Natural killer cell treated with Interleukin-12 subunit alpha and Interleukin-12 subunit beta and Interleukin-15 and Interleukin-18, amount 100 ng/mL, for 72 hours (primary cell): ENCODE measurements around the gene CPM. TPM values are rescaled to one million over a fixed set of nuclear protein-coding genes. Genes with fewer than 3 reads are reported as not detected.
A peak's percentile ranks its signal among the peaks of the same experiment; 100 is the strongest.
"Not testable (repeated sequence)": the region's sequence is repeated elsewhere in the genome, so short reads cannot be mapped to it uniquely, and the experiment has no call there.

Experiments used
- ATAC-seq, 2 donors: fragments of 150-1000 bp; cut with Tn5 transposase in 1 of 2; sonication (Bioruptor Pico), chemical (Tn5 transposase) in 1 of 2; 2 replicates each; pipeline ENCODE4 v1.10.0; 2021
- DNase-seq: peaks from one replicate; pipeline ENCODE4 v3.0.0; 2022; ENCODE audit warnings: low spot score
- H3K27ac Mint-ChIP-seq, 2 donors: 1 replicate in 1 of 2; 2 replicates in 1 of 2; pipeline ENCODE4 v1.8.0; 2022; ENCODE audit warnings: mixed read lengths in 2 of 2, mild to moderate bottlenecking in 1 of 2, moderate library complexity in 1 of 2
- H3K27me3 Mint-ChIP-seq, 2 donors: 1 replicate in 1 of 2; 2 replicates in 1 of 2; pipeline ENCODE4 v1.8.0; 2022; ENCODE audit warnings: mixed read lengths in 2 of 2
- H3K36me3 Mint-ChIP-seq: one replicate; pipeline ENCODE4 v1.8.0; 2022; ENCODE audit warnings: mixed read lengths
- H3K4me1 Mint-ChIP-seq, 2 donors: 1 replicate in 1 of 2; 2 replicates in 1 of 2; pipeline ENCODE4 v1.8.0; 2022; ENCODE audit warnings: low read depth in 2 of 2, mixed read lengths in 2 of 2, mild to moderate bottlenecking in 1 of 2
- H3K4me3 Mint-ChIP-seq: one replicate; pipeline ENCODE4 v1.8.0; 2022; ENCODE audit warnings: mixed read lengths
- H3K9me3 Mint-ChIP-seq: 2 replicates; pipeline ENCODE4 v1.8.0; 2022; ENCODE audit warnings: mixed read lengths
- total RNA-seq, 2 donors: library from RNA; stranded (reverse); gene quantifications; one replicate each; pipeline ENCODE4 v1.2.3, GENCODE V29; 2022

CPM gene
- total RNA-seq, 2 donors from 2014 or later, result 3.7 to 5.3 TPM

DNA sequence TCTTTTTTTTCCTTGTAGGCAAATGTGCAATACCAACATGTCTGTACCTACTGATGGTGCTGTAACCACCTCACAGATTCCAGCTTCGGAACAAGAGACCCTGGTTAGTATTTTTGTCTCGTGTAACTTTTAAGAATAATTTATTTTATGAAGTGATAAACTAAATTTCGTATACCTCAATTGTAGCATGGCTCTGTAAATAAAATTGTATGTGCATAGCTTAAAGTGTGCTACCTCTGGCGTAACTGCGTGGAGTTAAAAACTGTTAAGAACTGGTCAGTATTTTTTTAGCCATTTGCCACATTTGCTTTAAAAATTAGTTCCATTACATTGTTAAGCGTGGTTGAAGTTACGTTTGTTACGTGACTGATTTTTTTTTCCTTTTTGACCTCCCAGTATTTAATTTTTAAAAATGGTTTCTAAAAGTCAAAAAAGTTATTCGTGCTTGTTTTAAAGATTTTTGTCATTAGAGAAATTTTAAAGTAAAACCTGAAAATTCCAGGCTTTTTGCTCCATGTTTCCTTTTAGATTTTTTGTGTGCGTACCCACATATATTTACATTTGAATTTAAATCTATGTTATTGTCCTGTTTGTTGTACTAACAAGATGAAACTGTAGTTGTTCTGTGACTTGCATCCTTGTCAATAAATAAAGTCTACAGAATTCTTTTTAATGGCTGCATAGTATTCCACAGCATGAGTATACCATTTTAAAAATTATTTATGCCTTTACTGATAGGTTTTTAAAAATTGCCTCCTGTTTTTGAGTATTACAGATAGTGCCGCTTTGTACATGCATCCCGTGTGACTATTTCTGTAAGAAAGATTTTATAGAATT lies 123.6 kb downstream of the CPM start:
- Mint-ChIP-seq H3K27me3 (no peaks in the 10 kb centered on the region), H3K4me1 (peaks cover 22 to 24% of the 10 kb centered on the region in 2 donors), H3K27ac (peak overlapping the region; percentile 96 to 99), H3K36me3 (peaks cover 16% of the 10 kb centered on the region), H3K4me3 (peak overlapping the region; percentile 92), H3K9me3 (no peaks in the 10 kb centered on the region)
- DNase-seq, result no peak
- ATAC-seq, result no peak

DNA sequence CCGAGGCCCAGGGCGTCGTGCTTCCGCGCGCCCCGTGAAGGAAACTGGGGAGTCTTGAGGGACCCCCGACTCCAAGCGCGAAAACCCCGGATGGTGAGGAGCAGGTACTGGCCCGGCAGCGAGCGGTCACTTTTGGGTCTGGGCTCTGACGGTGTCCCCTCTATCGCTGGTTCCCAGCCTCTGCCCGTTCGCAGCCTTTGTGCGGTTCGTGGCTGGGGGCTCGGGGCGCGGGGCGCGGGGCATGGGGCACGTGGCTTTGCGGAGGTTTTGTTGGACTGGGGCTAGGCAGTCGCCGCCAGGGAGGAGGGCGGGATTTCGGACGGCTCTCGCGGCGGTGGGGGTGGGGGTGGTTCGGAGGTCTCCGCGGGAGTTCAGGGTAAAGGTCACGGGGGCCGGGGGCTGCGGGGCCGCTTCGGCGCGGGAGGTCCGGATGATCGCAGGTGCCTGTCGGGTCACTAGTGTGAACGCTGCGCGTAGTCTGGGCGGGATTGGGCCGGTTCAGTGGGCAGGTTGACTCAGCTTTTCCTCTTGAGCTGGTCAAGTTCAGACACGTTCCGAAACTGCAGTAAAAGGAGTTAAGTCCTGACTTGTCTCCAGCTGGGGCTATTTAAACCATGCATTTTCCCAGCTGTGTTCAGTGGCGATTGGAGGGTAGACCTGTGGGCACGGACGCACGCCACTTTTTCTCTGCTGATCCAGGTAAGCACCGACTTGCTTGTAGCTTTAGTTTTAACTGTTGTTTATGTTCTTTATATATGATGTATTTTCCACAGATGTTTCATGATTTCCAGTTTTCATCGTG lies 124.4 kb downstream of the CPM start:
- H3K27ac Mint-ChIP-seq, result peak overlapping the region; percentile 96 to 99
- peaks cover 16% of the 10 kb centered on the region for H3K36me3 Mint-ChIP-seq
- H3K27me3 Mint-ChIP-seq, result no peaks in the 10 kb centered on the region
- peaks cover 21 to 22% of the 10 kb centered on the region in 2 donors for H3K4me1 Mint-ChIP-seq
- ATAC-seq, result peak; percentile 69 to 71
- H3K9me3 Mint-ChIP-seq, result no peaks in the 10 kb centered on the region
- DNase-seq, result peak; percentile 85
- peak overlapping the region; percentile 92 for H3K4me3 Mint-ChIP-seq

DNA sequence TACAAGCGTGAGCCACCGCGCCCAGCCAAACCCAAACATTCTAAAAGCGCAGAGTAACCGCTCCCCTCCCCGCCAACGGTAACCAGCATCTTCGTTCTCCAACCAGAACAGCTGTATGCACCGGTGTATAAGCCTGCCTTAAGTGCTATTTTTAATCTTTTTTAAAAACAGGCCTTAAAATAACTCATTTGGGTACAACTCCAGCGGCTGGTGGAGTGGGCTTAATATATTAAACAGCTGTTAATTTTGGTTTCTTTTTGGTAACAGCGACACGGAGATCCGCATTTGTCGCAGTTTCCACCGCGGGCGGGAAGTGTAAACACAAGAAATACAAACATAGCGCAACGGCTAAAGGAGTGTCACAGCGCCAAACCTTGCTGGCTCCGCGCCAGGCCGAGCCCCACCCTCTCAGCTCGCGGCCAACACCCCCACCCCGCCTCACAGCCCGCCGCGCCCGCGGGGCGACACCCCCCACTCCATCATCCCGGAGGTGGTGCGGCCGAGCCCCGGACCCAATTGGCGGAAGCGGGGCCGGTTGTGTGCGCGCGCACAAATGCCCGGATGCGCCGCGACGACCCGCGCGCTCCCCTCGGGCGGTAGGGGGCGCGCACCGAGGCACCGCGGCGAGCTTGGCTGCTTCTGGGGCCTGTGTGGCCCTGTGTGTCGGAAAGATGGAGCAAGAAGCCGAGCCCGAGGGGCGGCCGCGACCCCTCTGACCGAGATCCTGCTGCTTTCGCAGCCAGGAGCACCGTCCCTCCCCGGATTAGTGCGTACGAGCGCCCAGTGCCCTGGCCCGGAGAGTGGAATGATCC lies 125.2 kb downstream of the CPM start, which contains the start of gene MDM2:
Gene MDM2, plus strand, starts transcription at position 602 of the 812 bp plus-strand sequence. CDS start 301 bp downstream, outside the sequence.
- peaks cover 9% of the 10 kb centered on the region for H3K36me3 Mint-ChIP-seq
- H3K4me1 Mint-ChIP-seq, result peaks cover 15% of the 10 kb centered on the region in 2 donors

DNA sequence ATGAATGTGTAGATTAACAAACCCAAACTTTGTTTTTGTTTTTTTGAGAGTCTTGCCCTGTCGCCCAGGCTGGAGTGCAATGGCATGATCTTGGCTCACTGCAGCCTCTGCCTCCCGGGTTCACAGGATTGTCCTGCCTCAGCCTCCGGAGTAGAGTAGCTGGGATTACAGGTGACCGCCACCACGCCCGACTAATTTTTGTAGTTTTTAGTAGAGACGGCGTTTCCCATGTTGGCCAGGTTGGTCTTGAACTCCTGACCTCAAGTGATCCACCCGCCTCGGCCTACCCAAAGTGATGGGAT lies 125.7 kb downstream of the CPM start:
- peak; percentile 63 for DNase-seq
- Mint-ChIP-seq H3K4me3 (peak overlapping the region; percentile 92), H3K4me1 (peaks cover 10 to 14% of the 10 kb centered on the region in 2 donors), H3K27ac (peak overlapping the region; percentile 96 to 99)
- H3K36me3 Mint-ChIP-seq, ATAC-seq, H3K9me3 Mint-ChIP-seq, H3K27me3 Mint-ChIP-seq: not testable (repeated sequence)

More for the DNA sequence above, 125.2 kb downstream of the CPM start, which contains the start of gene MDM2:
- ATAC-seq (peak; percentile 95 to 98), DNase-seq (peak; percentile 98)
- Mint-ChIP-seq H3K9me3 (no peaks in the 10 kb centered on the region), H3K4me3 (peak within 1 kb of the TSS; percentile 92), H3K27me3 (no peaks in the 10 kb centered on the region), H3K27ac (peak within 1 kb of the TSS; percentile 96 to 99)

DNA sequence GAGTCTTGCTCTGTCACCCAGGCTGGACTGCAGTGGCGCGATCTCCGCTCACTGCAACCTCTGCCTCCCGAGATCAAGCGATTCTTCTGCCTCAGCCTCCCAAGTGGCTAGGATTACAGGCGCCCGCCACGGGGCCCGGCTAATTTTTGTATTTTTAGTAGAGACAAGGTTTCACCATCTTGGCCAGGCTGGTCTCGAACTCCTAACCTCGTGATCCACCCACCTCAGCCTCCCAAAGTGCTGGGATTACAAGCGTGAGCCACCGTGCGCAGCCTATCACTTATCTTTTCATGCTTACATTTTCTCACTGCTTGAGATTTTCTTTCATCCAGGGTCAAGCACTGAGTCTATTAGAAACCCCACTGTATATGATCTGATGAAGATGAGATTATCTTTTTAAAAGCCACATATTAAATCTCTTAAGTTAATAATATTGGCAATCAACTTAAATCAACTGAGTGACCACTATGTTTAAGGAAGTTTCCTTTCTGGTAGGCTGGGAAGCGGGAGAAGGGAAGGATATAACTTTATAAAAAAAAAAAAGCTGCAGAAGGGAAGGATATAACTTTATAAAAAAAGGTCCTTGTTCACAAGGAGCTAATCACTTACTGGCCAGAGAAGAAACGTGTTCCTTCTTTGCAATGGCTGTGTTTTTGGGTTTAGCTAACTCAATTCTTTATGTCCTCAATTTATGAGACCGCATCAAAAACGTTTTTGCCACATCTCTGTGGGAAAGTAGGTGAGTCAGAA lies 126.3 kb downstream of the CPM start:
- Mint-ChIP-seq H3K4me1 (peaks cover 10 to 14% of the 10 kb centered on the region in 2 donors), H3K27me3 (no peaks in the 10 kb centered on the region), H3K4me3 (peak overlapping the region; percentile 92), H3K27ac (peak overlapping the region; percentile 96 to 99), H3K9me3 (no peaks in the 10 kb centered on the region), H3K36me3 (peaks cover 8% of the 10 kb centered on the region)
- ATAC-seq (no peak), DNase-seq (no peak)

DNA sequence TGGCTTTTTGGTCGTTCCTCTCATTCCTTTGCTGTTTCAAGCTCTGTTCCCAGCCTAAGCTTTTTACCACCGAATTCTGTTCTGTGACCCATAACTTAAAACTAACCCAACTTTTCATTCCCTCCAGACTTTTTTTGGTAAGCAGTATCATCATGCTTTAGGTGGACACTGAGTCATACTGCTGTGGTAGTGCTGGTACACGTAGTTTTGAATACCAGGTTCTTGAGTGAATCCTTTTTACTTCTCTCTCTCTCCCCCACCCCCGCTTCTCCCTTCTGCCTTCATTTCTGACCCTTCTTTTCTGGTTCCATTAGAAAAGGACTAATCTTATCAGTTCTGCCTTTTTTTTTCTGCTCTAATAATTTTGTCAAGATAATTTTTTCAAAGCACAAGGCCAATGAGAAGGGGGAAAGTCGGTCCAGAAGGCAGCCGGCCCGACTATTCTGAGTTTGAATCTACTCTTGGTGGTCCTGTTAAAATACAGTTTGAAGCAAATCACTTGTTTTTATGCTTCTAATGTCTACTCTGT lies 127.3 kb downstream of the CPM start:
- Mint-ChIP-seq H3K36me3 (peaks cover under 1% of the 10 kb centered on the region), H3K27ac (peak overlapping the region in 1 of 2 donors; percentile 0), H3K9me3 (no peaks in the 10 kb centered on the region), H3K4me3 (no peak overlapping the region), H3K4me1 (peaks cover 5 to 11% of the 10 kb centered on the region in 2 donors), H3K27me3 (no peaks in the 10 kb centered on the region)
- ATAC-seq (no peak), DNase-seq (no peak)

DNA sequence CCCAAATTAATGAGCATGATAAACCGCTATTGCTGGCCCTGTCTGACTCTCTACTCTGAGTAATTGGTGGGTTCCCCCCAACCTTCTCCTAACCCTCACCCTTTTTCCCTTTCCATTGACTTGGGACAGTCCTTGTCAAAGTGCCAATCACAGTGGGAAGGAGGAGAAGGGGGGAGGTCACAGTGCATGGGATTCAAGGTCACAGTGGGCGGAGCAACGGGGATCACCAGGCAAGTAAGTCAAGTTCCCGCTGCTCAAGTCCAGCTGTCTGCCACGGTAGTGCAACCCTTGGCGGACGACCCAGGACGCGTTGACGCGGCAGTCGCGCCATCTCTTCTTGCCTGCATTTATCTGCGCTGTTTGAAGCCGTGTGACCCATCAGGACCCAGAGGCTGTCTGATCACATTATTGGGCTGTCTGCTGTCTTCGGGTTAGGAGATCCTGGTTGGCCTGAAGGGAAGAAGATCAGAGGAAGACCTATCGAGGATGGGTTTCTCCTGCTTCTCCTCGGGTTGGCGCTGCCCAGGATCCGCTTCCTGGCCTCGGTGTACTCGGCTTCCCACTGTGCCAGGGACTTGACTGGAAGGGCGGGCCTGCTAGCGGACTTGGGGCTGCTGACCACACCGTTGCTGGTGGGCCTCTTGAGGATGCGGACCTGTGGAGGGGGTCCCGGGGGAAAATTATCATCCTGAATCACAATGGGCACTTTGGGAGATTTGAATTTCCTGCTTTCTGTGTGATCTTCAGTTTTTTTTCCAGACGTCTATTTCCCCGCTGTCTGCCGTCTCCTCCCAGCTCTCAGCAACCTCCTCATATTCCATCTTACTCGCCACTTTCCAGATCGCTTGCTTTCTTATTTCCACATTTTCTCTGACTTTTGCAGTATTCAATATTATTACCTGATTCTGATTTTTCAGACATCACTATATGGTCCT lies 128.0 kb downstream of the CPM start:
- Mint-ChIP-seq H3K27ac (no peak overlapping the region), H3K36me3 (no peaks in the 10 kb centered on the region)

DNA sequence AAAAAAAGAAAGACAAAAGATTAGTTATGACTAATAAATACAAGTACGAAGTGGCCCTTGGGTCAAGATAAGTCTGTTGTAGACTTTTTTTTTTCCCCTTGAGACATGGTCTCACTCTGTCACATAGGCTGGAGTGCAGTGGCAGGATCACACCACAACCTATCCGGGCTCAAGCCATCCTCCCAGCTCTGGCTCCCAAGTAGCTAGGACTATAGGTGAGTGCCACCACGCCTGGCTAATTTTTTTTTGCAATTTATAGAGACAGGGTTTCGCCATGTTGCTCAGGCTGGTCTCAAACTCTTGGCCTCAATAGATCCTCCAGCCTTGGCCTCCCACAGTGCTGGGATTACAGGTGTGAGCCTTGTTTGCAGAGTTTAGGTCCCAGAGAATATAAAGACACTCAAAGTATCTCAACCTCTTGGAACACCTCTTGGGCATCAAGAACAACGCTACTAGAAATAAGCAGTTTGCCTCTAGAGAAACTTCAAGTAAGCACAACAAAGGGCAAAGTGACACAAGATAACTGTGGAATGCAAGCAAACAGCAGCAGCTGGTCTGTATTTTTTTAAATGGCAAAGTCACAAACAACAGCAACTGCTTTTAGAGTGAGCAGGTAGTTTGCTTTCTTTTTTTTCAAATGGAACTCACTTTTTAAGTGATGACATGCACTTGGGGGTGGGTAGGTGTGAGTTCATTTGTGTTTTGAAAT lies 128.9 kb downstream of the CPM start:
- Mint-ChIP-seq H3K4me1 (peaks cover 5 to 10% of the 10 kb centered on the region in 2 donors), H3K36me3 (no peaks in the 10 kb centered on the region), H3K27me3 (peaks cover 0 to 3% of the 10 kb centered on the region in 2 donors), H3K4me3 (no peak overlapping the region), H3K27ac (no peak overlapping the region), H3K9me3 (no peaks in the 10 kb centered on the region)
- no peak for DNase-seq
- ATAC-seq, result no peak

More for the DNA sequence above, 128.0 kb downstream of the CPM start:
- Mint-ChIP-seq H3K27me3 (peaks cover 0 to 1% of the 10 kb centered on the region in 2 donors), H3K4me3 (no peak overlapping the region), H3K4me1 (peaks cover 5 to 10% of the 10 kb centered on the region in 2 donors), H3K9me3 (no peaks in the 10 kb centered on the region)
- DNase-seq (no peak), ATAC-seq (no peak)

DNA sequence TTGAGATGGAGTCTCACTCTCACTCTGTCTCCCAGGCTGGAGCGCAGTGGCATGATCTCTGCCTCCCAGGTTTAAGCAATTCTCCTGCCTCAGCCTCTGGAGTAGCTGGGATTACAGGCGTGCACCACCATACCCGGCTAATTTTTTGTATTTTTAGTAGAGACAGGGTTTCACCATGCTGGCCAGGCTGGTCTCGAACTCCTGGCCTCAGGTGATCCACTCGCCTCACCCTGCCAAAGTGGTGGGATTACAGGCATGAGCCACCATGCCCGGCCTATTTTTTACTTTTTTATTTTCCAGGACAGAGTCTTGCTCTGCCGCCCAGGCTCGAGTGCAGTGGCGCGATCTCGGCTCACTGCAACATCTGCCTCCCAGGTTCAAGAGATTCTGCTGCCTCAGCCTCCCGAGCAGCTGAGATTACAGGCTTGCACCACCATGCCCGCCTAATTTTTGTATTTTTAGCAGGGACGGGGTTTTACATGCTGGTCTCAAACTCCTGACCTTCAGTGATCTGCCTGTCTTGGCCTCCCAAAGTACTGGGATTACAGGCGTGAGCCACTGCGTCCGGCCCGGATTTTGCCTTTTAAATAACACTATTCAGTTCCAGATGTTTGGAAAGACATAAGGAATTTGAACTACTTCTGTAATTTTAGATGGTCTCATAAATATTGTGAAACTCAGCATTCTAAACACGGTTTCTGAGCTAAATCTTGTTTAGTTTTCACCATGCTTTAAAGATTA lies 129.9 kb downstream of the CPM start:
- not testable (repeated sequence) for ATAC-seq, H3K4me3 Mint-ChIP-seq, H3K9me3 Mint-ChIP-seq, H3K27me3 Mint-ChIP-seq, H3K36me3 Mint-ChIP-seq, DNase-seq, H3K27ac Mint-ChIP-seq, H3K4me1 Mint-ChIP-seq

DNA sequence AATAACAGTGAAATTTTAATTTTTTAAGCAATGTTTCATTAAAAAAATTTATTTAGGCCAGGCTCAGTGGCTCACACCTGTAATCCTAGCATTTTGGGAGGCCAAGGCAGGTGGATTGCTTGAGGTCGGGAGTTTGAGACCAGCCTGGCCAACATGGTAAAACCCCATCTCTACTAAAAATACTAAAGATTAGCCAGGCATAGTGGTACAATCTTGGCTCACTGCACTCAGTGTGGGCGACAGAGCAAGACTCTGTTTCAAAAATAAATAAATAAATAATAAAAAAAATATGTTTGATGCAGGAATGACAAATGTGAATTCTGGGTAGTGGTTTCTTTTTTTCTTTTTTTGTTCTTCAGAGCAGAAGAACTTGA lies 130.6 kb downstream of the CPM start:
- not testable (repeated sequence) for DNase-seq, H3K36me3 Mint-ChIP-seq, ATAC-seq, H3K4me1 Mint-ChIP-seq, H3K27me3 Mint-ChIP-seq, H3K4me3 Mint-ChIP-seq, H3K9me3 Mint-ChIP-seq, H3K27ac Mint-ChIP-seq
